GM21381 (cell line): Measurements from ENCODE around the gene PPP1R7.
"Not testable (repeated sequence)": the region's sequence is repeated elsewhere in the genome, so short reads cannot be mapped to it uniquely, and the experiment has no call there.

ENCODE experiments used
- ATAC-seq: cut with Tn5 transposase; IDR thresholded peaks from one replicate; pipeline ENCODE4 v1.9.1; 2021; ENCODE audit warnings: mild to moderate bottlenecking, moderate library complexity; ENCODE audit not compliant: unreplicated experiment

Gene PPP1R7, protein sequence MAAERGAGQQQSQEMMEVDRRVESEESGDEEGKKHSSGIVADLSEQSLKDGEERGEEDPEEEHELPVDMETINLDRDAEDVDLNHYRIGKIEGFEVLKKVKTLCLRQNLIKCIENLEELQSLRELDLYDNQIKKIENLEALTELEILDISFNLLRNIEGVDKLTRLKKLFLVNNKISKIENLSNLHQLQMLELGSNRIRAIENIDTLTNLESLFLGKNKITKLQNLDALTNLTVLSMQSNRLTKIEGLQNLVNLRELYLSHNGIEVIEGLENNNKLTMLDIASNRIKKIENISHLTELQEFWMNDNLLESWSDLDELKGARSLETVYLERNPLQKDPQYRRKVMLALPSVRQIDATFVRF

DNA sequence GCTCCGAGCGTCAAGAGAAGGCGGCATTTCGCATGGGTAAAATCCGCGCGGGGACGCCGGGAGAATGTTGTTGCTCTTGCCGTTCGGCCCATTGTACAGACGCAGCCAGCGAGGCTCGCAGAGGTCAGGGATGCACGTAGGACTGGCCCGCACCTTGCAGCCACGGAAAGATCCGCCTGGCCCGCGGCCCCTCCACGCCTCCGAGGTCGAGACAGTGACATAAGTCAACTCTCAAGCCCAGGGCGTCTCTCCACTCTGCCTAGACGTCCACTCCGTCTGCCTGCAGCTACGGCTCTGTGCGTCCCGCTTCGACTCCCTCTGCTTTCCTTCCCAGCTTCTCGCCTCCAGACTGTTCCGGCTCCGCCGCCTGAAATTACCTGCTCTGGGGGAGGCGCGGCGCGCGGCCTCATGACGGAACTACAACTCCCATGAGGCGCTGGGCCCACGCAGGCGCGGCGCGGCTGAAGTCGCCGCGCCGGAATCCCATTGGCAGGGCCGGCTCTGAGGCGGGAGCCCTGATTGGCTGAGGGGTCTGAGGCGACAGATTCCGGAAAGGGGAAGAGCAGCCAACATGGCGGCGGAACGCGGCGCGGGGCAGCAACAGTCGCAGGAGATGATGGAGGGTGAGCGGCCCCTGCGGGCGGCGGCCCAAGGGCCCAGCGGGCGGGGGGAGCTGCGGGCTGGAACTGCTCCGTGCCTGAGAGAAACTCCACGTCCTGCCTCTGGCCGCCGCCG is at the start of gene PPP1R7:
Gene PPP1R7 (plus strand): TSS at position 543 of the 735 bp plus-strand sequence. CDS start 29 bp downstream, at position 572.
- ATAC-seq = peak; percentile 77

DNA sequence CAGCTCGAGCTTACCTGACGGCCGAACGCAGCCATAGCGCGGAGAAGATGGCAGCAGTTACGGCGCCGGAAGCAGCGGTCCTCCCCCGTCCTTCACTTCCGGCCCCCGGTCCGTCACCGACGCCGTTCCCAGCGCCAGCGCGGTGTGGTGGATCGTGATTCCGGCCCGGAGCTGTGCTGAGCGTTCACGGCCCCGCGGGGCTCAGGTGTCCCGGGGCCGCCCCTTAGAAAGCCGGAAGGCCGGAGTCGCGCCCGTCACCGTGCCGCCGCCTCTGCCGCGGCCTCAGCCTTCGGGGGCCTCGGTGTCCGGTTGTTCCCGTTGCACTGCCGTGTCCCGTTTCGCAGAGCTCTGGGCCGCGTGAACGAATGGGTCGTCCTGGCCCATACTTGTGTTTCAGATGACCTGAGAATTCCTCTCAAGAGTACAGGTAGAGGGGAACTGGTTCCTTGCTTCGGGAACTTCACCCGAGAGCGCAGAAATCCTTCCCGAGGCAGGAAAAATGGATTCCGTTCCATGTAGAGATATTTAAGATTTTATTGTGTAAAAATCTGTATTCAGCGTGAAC is 47.9 kb upstream of the PPP1R7 start, which contains the start of gene MTERF4:
Gene MTERF4 (minus strand): TSS at position 49 of the 565 bp plus-strand sequence. CDS start 14 bp downstream, at position 35.
- ATAC-seq = peak; percentile 85

DNA sequence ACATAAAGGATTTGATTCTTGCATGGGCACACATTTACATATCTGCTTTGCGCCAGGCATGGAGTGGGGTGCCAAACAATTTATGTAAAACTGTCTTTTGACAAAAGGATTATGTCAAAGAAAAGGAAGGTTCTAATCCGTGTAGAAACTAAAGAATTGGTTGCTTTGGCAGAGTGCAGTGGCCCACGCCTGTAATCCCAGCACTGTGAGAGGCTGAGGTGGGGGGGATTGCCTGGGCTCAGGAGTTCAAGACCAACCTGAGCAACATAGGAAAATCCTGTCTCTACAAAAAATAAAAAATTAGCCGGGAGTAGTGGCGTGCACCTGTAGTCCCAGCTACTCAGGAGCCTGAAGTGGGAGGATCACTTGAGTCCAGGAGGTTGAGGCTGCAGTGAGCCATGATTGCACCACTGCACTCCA is 47.1 kb upstream of the PPP1R7 start:
- ATAC-seq = no peak

DNA sequence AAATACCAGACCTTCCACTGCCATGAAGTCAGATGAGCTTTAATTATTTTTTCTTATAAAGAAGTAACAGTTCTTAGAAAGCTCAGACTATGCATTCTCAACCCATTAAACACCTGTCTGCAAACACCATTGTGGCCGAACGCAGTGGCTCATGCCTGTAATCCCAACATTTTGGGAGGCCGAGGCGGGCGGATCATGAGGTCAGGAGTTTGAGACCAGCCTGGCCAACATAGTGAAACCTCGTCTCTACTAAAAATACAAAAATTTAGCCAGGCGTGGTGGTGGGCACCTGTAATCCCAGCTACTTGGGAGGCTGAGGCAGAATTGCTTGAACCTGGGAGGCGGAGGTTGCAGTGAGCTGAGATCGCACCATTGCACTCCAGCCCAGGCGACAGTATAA is 45.7 kb upstream of the PPP1R7 start:
- ATAC-seq = not testable (repeated sequence)

DNA sequence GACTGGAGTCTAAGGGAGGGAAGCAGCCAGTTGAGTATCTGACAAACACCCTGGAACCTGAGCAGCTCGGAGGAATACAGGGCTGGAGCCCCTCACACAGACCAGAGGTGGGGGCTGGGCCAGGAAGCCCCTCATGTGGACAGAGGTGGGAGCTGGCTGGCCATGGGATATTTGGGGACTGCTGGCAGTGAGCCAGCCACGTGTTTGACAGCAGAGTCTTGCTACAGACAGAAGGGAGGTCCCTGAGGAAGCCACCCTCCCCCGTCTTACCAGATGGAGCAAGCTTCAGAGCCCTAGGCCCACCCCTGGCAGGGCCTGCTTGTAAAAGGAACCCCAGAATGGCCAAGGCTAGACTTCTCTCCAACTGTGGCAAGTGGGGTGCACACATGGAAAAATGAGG is 44.6 kb upstream of the PPP1R7 start:
- no peak for ATAC-seq

DNA sequence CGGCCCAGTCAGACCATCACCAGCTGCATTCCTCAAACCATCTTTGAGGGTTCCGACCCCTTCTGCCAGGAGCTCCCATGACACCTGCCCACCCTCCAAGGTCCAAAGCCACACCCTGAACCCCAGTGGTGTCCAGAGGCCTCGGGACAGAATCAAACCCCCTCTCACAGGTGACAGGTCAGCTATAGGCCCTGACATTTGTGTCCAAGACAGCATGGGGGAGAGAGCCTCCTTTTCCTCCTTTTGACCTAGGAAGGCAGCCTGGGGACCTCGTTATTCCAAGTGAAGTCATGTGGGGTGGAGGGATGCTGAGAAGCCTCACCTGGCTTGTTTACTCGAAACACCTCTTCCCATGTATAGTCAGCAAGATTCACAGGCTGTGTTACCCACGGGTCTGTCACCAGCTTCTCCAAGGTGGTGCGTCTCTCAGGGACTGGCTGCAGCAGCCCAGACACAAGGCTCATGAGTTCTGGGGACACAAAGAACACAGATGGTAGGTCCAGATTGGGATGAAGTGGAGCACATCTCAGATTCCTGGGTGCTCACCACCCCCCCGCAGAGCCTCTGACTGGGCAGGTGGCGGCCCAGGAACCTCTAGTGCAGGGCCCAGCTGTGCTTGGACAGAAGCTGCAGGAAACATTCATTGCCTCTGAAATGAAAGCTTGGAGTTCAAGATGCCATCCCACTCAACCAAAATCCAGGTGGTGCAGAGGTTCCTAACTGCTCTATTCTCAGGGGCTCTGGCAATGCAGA is 43.1 kb upstream of the PPP1R7 start:
- ATAC-seq = no peak

DNA sequence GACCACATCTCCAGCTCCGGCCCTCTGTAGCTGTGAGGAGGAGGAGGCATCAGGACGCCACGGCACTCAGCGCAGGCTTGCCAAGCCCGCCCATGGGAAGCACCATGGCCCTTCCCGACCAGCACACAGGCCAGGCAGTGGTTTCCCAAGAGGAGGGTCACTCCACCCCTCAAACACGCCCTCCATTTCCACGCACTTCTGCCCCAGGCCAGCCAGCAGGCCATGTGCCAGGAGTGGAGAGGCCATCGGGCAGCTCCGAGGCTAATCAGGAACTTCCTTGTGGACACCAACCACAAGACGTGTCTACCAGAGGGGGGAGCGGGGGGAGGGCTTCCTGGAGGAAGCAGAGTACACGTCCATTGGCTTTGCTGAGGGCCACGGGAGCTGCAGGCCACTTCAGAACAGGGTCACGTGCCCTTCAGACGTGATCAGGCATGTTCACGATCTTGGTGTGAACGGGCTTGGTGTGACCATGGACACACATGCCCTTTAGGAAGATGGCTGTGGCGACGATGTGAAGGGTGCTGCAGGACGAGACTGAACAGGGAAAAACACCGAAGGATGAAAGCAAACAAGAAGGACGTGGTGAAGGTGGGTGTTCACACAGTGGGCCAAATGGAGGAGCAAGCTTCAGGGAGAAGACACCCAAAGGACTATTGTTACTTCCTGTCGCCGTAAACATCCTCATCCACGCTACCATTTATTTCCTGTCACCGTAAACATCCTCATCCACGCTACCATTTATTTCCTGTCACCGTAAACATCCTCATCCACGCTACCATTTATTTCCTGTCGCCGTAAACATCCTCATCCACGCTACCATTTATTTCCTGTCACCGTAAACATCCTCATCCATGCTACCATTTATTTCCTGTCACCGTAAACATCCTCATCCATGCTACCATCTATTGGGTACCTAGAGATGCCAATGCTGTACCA is 41.7 kb upstream of the PPP1R7 start:
- no peak for ATAC-seq

DNA sequence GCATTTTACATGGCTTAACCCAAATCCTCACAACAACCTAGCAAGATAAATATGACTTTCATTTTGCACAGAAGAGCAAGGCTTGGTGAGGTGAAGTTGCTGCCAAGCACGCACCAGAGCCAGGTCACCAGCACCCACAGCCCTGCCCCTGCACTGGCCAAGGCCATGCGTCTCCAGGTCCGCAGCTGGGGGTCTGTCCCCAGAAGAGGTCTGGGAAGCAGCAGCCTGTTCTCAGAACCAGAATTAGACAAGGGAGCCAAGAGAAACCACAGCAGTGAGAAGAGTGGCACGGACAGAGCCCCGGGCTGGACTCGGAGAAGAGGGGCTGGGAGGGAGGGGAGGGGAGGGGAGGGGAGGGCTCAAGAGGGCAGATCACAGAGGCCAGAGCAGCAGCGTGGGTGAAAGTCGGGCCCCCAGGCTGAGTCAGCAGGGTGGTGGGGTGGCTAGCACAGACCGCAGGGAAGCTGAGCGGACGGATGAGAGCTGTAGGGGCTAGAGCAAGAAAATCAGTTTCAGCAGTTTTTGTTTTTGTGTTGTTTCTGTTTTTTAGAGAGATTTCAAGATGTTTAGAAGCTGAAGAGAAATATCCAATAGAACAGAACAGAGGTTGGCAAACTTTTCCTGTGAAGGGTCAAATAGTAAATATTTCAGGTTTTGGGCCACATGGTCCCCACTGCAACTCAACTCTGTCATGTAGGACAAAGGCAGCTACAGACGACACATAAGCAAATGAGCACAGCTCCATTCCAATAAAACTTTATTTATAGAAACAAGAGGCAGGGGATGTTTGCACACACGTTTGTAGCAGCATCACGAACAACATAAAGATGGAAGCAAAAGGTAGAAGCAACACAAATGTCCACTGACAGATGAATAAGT is 40.8 kb upstream of the PPP1R7 start:
- ATAC-seq = no peak

DNA sequence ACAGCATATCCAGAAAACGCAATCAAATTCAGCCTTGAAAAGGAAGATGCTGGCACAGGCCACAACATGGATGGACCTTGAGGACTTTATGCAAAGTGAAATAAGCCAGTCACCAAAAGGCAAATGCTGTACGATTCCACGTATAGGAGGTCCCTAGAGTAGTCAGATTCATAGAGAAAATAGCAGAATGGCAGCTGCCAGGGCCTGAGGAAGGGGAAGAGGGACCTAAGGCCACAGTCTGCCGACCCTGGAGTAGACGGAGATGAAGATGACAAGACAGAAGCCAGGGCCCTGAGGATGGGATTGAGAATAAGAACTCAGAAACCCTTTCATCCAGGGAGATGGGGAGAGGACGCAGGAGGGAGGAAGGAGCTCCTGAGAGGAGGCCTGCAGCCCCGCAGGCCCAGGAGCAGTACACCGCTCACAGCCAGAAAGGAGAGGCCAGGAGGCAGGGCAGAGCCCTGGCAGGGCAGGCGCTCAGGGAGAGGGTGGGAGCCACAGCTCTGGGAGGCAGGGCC is 40.1 kb upstream of the PPP1R7 start:
- ATAC-seq = no peak

DNA sequence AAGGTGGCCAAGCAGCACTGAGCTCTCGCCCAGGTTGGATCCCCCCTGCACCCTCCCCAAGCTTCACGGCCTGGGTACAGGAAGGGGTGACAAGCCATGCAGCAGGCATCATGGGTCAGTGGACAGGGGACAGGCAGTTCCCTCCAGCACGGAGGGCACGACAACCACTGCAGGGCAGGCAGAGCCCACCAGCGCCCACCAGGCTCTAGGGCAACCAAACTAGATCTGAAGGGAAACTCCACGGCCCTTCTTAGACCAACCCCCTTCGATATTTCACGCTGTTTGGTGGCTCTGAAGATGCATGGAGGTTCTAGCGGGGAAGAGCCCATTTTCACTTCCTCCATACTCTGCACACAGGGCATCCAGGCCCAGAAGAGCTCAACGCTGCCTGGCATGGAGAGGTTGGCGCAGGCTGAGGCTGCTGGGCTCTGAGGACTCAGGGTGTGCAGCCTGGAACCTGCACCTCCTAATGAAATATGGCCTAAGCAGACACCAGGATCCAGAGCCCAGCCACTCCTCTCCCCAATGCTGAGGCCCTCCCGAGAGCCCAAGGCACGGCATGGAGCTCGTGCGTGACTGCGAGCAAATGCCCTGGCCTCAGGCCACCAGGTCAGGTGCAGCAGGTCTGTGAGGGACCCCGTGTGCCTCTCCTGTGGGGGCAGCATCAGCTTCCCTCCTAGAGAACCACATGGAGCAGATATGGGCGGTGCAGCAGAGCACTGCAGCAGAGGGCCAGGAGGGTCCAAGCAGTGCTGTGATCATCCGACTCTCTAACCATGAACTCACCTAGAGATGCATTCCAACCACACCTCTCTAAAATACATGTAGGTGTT is 39.4 kb upstream of the PPP1R7 start:
- peak; percentile 37 for ATAC-seq

DNA sequence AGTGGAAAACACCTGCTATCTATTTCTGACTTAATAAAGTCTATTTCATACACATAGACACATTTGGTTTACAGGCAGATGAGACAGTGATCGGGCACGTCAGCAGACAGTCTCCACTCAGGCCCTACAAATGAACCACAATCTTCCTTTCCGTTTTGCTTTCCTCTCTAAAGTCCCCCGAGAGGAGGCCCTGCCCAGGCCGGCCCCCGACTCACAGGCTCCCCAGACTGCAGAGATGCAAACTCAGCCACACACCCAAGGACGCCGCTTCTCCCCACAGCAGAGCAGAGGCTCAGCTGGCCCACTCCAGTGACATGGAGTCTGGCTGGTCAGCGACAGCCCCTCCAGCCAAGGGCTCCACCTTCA is 38.8 kb upstream of the PPP1R7 start:
- peak; percentile 25 for ATAC-seq

DNA sequence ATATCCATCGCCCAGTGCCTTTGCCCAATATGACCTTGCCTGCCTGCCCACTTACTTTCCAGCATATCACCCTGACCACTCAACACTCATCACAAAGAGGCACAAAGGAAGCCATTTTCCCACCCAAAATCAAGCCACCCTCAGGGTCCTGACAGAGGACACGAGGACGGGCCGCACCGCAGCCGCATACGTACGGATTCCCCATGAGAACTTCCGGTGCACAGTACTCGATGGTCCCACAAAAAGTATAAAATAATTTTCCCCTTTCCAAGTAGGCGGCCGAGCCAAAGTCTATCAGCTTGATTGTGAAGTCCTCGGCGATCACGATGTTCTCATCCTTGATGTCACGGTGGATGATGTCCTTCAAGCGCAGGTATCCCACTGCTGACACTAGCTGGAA is 38.2 kb upstream of the PPP1R7 start:
- ATAC-seq = no peak

DNA sequence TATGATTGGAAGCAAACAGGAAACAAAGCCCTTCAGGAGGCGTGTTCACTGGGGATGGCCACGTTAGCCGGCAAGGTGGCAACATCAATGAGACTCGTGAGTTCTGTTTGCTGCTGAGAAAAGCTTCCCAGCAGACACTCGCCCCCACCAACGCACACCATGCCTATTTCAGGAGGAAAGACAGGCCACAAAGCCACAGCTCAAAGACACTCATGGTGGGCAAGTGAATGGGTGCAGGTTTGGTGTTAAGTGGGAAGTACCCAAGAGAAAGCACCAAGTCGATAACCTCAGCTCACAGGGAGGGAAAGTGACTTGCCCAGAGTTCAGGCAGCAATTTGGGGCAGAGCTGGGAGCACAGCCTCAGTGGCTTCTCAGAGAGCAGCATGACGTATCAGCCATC is 37.7 kb upstream of the PPP1R7 start:
- ATAC-seq = no peak

DNA sequence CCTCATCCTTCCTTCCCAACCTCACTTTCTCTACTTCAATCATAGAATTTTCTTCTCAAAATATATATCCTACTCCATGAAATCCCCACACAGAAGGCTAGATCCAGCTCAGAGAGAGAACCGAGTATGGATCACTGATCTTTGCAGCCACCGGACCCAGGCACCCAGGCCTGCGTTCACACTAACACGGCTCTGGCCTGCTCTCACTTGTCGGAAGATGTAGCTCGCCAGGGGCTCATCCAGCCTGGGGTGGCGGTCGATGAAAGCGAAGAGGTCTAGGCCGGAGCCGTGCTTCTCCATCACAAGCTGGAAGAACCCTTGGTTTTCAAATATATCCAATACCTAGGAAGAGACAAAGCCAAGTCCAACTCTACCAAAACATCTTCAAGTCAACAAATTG is 35.4 kb upstream of the PPP1R7 start:
- no peak for ATAC-seq

DNA sequence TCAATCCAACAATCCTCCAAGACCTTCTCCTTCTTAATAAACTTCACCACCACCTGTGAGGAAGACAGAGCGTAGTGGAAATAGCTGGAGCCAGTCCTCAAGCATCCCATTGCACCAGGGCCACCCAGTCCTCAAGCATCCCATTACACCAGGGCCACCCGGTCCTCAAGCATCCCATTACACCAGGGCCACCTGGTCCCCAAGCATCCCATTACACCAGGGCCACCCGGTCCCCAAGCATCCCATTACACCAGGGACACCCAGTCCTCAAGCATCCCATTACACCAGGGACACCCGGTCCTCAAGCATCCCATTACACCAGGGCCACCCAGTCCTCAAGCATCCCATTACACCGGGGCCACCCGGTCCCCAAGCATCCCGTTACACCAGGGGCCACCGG is 34.9 kb upstream of the PPP1R7 start:
- ATAC-seq = no peak

DNA sequence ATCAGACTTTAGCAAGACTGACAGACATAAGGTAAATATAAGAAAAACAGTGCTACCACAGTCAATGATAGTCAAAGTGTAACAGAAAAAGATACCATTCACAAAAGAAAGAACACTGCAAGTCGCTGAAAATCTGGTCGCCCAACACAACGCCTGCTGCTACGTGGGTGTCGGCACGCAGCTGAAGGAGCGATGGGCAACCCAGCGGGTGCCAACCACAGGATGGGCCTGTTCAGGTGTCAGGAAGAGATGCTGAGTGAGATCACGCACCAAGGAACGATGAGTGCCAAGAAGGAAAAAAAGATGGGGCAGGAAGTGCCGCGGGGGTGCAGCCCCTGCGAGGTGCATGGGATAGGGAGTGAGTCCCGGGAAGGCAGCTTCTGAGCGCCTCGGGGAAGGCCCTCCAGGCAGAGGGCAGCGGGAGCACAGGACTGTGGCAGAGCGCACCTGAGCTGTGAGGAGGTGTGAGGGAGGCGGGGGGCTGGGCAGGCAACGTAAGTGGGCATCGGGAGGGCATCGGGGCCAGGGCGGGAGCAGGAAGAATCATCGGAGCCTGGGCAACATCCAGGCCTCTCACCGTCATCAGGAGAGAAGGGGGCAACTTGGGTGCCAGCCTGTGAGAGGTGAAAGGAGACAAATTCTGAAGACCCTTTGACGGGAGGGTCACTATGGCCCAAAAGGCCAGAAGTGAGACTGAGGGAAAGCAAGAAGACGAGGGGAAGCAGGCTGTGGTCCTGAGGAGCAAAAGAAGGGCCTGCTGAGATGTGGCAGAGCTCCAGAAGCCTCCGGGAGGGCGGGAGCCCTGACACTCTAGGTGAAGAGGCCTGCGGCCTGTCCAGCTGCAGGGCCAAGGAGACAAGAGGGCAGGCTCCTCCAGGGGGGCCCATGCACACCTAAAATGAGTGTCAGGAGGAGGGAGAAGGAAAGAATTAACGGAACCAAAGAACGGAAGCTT is 33.4 kb upstream of the PPP1R7 start:
- ATAC-seq = no peak
